GM12878 (cell line): Measurements from ENCODE around the gene FAM234B. TPM values are rescaled to one million over a fixed set of nuclear protein-coding genes. Genes with fewer than 3 reads are reported as not detected.

Experiments used
- ATAC-seq: fragments of 200-7000 bp; cut with Tn5 transposase; 3 replicates; pipeline ENCODE4 v1.9.1; 2020; ENCODE audit warnings: mild to moderate bottlenecking, moderate library complexity
- BruUV-seq: library from RNA; stranded (reverse); fragments of 400-500 nt; replicated peaks from 2 replicates; lab custom pipeline; 2021; lab: Mats Ljungman, UMichigan
- CTCF ChIA-PET: fragments of 300-600 bp; sonication (Branson Sonifier 250); formaldehyde crosslinking; extraction: SDS; loops from one replicate; lab custom pipeline; 2021; ENCODE audit warnings: inconsistent platforms; lab: Yijun Ruan, JAX
- POLR2A ChIA-PET: fragments of 350-600 bp; formaldehyde crosslinking; extraction: SDS; loops from one replicate; lab custom pipeline; 2021; ENCODE audit warnings: inconsistent platforms; lab: Charles Lee
- RAD21 ChIA-PET: fragments of 300-600 bp; sonication (Branson Sonifier 250); formaldehyde crosslinking; loops from one replicate; lab custom pipeline; 2023; ENCODE audit warnings: antibody characterized with exemption; ENCODE audit not compliant: unreplicated experiment; lab: Charles Lee
- SMC1A ChIA-PET: fragments of 300-600 bp; sonication (Branson Sonifier 250); formaldehyde crosslinking; loops from one replicate; lab custom pipeline; 2023; ENCODE audit not compliant: unreplicated experiment, uncharacterized antibody; lab: Charles Lee
- DNase-seq: peaks from one replicate; pipeline ENCODE4 v3.0.0-alpha.2; 2011; ENCODE audit warnings: low read depth, low spot score
- FAIRE-seq: peaks from 3 replicates; lab custom pipeline; 2011; peaks lifted over from hg19 to GRCh38; lab: Jason Lieb, UNC
- H2AFZ ChIP-seq: 2 replicates; pipeline ENCODE4 v1.6.0; 2011; ENCODE audit warnings: low read depth, low read length, control low read depth; ENCODE audit not compliant: control insufficient read depth
- H3K27ac ChIP-seq: 2 replicates; pipeline ENCODE4 v1.5.1; 2011; ENCODE audit warnings: control low read depth; ENCODE audit not compliant: control insufficient read depth, insufficient read depth
- H3K27me3 ChIP-seq, 2 experiments: replicated peaks in 1 of 2; 2 replicates each; pipeline versions ENCODE4 v1.6.0 to v1.6.1; 2011; ENCODE audit warnings: low read length in 1 of 2; ENCODE audit not compliant: control insufficient read depth in 2 of 2, insufficient read depth in 2 of 2
- H3K36me3 ChIP-seq, 2 experiments: 2 replicates each; pipeline ENCODE4 v1.5.1; 2011; ENCODE audit warnings: low read length in 1 of 2; ENCODE audit not compliant: control insufficient read depth in 2 of 2, insufficient read depth in 2 of 2
- H3K4me1 ChIP-seq: 2 replicates; pipeline ENCODE4 v1.6.1; 2011; ENCODE audit warnings: mild to moderate bottlenecking, low read length, moderate library complexity, mixed read lengths; ENCODE audit not compliant: control insufficient read depth, insufficient read depth
- H3K4me2 ChIP-seq: 2 replicates; pipeline ENCODE4 v1.6.0; 2011; ENCODE audit warnings: control low read depth; ENCODE audit not compliant: control insufficient read depth, insufficient read depth
- H3K4me3 ChIP-seq: fragments of 200-600 bp; sonication (generic); 2 replicates; pipeline ENCODE4 v1.5.1; 2016
- H3K79me2 ChIP-seq: 2 replicates; pipeline ENCODE4 v1.6.0; 2011; ENCODE audit warnings: low read length; ENCODE audit not compliant: control insufficient read depth, insufficient read depth
- H3K9ac ChIP-seq: 2 replicates; pipeline ENCODE4 v1.8.0; 2011; ENCODE audit warnings: low read length, control low read depth, mixed read lengths; ENCODE audit not compliant: control insufficient read depth, insufficient read depth
- H3K9me3 ChIP-seq: replicated peaks from 3 replicates; pipeline ENCODE4 v1.5.1; 2011; ENCODE audit warnings: mild to moderate bottlenecking, low read length; ENCODE audit not compliant: control insufficient read depth, insufficient read depth
- H4K20me1 ChIP-seq: 2 replicates; pipeline ENCODE4 v1.6.0; 2011; ENCODE audit not compliant: control insufficient read depth, insufficient read depth
- CEBPZ ChIP-seq: fragments of 150-350 bp; IDR thresholded peaks from 2 replicates; pipeline ENCODE4 v1.6.1; 2016; ENCODE audit warnings: low read depth, low read length
- CREM ChIP-seq: IDR thresholded peaks from 2 replicates; pipeline ENCODE4 v1.6.1; 2014; ENCODE audit warnings: antibody characterized with exemption, low read depth
- FOXK2 ChIP-seq: fragments of 450-650 bp; IDR thresholded peaks from 2 replicates; pipeline ENCODE4 v1.6.1; 2017; ENCODE audit warnings: mild to moderate bottlenecking, moderate library complexity
- HDAC6 ChIP-seq: fragments of 200-600 bp; sonication (generic); IDR thresholded peaks from one replicate; pipeline ENCODE4 v1.8.0; 2017; ENCODE audit warnings: antibody characterized with exemption; ENCODE audit not compliant: unreplicated experiment
- IKZF2 ChIP-seq, 2 experiments: fragments of 450-650 bp; IDR thresholded peaks; 2 replicates each; pipeline ENCODE4 v1.6.1; 2017; ENCODE audit warnings: mild to moderate bottlenecking in 2 of 2, moderate library complexity in 2 of 2
- JUNB ChIP-seq: IDR thresholded peaks from 2 replicates; pipeline ENCODE4 v1.6.1; 2016; ENCODE audit warnings: antibody characterized with exemption, mild to moderate bottlenecking
- KDM1A ChIP-seq: fragments of 200-600 bp; sonication (generic); IDR thresholded peaks from 2 replicates; pipeline ENCODE4 v1.6.1; 2016; ENCODE audit warnings: borderline replicate concordance
- KLF5 ChIP-seq: fragments of 450-650 bp; IDR thresholded peaks from 2 replicates; pipeline ENCODE4 v1.6.1; 2014; ENCODE audit warnings: mild to moderate bottlenecking; ENCODE audit not compliant: partially characterized antibody
- MYC ChIP-seq: IDR thresholded peaks from 2 replicates; pipeline ENCODE4 v1.6.1; 2011; ENCODE audit warnings: mild to moderate bottlenecking, low read length, moderate library complexity, inconsistent platforms; ENCODE audit not compliant: insufficient read depth, insufficient replicate concordance, insufficient read length, severe bottlenecking
- PAX8 ChIP-seq: fragments of 450-650 bp; IDR thresholded peaks from 2 replicates; pipeline ENCODE4 v1.6.1; 2017; ENCODE audit warnings: mild to moderate bottlenecking, moderate library complexity
- PBX3 ChIP-seq: IDR thresholded peaks from 2 replicates; pipeline ENCODE4 v1.6.1; 2011; ENCODE audit warnings: mild to moderate bottlenecking, low read depth, low read length, moderate library complexity; ENCODE audit not compliant: insufficient replicate concordance
- RB1 ChIP-seq: fragments of 450-650 bp; formaldehyde crosslinking; IDR thresholded peaks from 2 replicates; pipeline ENCODE4 v1.6.1; 2017; ENCODE audit warnings: mild to moderate bottlenecking, borderline replicate concordance
- RELB ChIP-seq: fragments of 450-650 bp; IDR thresholded peaks from 2 replicates; pipeline ENCODE4 v1.6.1; 2017; ENCODE audit warnings: low read depth, mild to moderate bottlenecking, moderate library complexity
- RUNX3 ChIP-seq: IDR thresholded peaks from 2 replicates; pipeline ENCODE4 v1.6.1; 2012; ENCODE audit warnings: low read length, inconsistent platforms
- SMAD1 ChIP-seq: fragments of 450-650 bp; IDR thresholded peaks from 2 replicates; pipeline ENCODE4 v1.6.1; 2018; ENCODE audit warnings: mild to moderate bottlenecking, low read depth; ENCODE audit not compliant: partially characterized antibody
- ZBTB4 ChIP-seq: fragments of 450-650 bp; formaldehyde crosslinking; IDR thresholded peaks from 2 replicates; pipeline ENCODE4 v1.4.0; 2022; ENCODE audit warnings: mild to moderate bottlenecking, moderate library complexity
- WGBS: methylation state at CpG from one replicate; pipeline ENCODE4 v1.1.6; 2016; ENCODE audit warnings: low lambda C conversion rate; ENCODE audit not compliant: insufficient replicate concordance, insufficient coverage; ENCODE audit errors: missing lambda C conversion rate; 5-methylcytosine and 5-hydroxymethylcytosine counted together
- in situ Hi-C: fragments of 300-500 bp; cut with MboI; formaldehyde crosslinking; loops from 9 replicates; pipeline ENCODE4 v1.14.3; 2018; ENCODE audit warnings: mixed read lengths
- intact Hi-C: fragments of 100-400 bp; cut with micrococcal nuclease; formaldehyde crosslinking; loops from one replicate; pipeline ENCODE4 v1.14.2; 2022; ENCODE audit not compliant: unreplicated experiment
- polyA plus RNA-seq, 11 experiments: library from polyadenylated mRNA; depleted of rRNA in 4 of 11; unstranded in 6 of 11; stranded (reverse) in 5 of 11; fragments of >200 nt; fragmentation: Nextera tagmentation in 4 of 11; fragmentation: Illumina TruSeq in 1 of 11; extraction: Ambion mirVana in 4 of 11; extraction: Trizol in 1 of 11; gene quantifications; 1 replicate in 1 of 11; 2 replicates in 10 of 11; pipeline versions ENCODE4 v1.2.1 to v1.2.3, GENCODE V29; 2011 to 2016; ENCODE audit warnings: inconsistent platforms in 2 of 11, missing spikeins in 2 of 11, low read depth in 1 of 11
- total RNA-seq, 4 experiments: library from RNA; depleted of rRNA in 3 of 4; stranded (reverse); fragments of >200 nt in 3 of 4; fragmentation: Illumina TruSeq in 1 of 4; extraction: Trizol in 1 of 4; gene quantifications; 2 replicates each; pipeline versions ENCODE4 v1.2.1 to v1.2.3, GENCODE V29; 2013 to 2021

Gene FAM234B
- total and polyA plus RNA-seq, 10 of the 15 experiments (the other 5 are each of a cell fraction or from before 2014, with no cell fraction given) = 0.09 to 2.8 (median 0.18) TPM

GRCh38 chr12:13093848-13094220 is 49.7 kb downstream of the FAM234B start:
- no peak for FAIRE-seq
- H3K36me3 ChIP-seq = no peaks in the 10 kb centered on the region
- no peak overlapping the region for H2AFZ ChIP-seq
- H3K27ac ChIP-seq = no peak overlapping the region
- DNase-seq = no peak
- H4K20me1 ChIP-seq = no peaks in the 10 kb centered on the region
- no peaks in the 10 kb centered on the region; the same call in 2 of the 3 replicates for H3K9me3 ChIP-seq
- SMC1A ChIA-PET = interaction anchor here (1.4 kb wide), 1 partner anchor 119 kb away, joined by 5 read pairs; no protein-coding TSS in a partner anchor
- BruUV-seq = no TSS peak
- RAD21 ChIA-PET = no interaction called here
- H3K4me3 ChIP-seq = no peak overlapping the region
- intact Hi-C loops = no loop called here
- H3K9ac ChIP-seq = no peak overlapping the region
- H3K27me3 ChIP-seq = no peaks in the 10 kb centered on the region
- in situ Hi-C loops = no loop called here
- no peak for ATAC-seq
- H3K79me2 ChIP-seq = no peaks in the 10 kb centered on the region
- CTCF ChIA-PET = no interaction called here
- H3K4me1 ChIP-seq = peaks cover 27% of the 10 kb centered on the region
- POLR2A ChIA-PET = no interaction called here
- 71% methylated on average over 2 of the region's 2 CpGs for WGBS
- no peak overlapping the region for H3K4me2 ChIP-seq
- TF ChIP-seq CREM (no peak), RB1 (no peak), PBX3 (no peak), FOXK2 (no peak), IKZF2 (IDR thresholded peaks at IDR 0.05) (no peak), CEBPZ (no peak), KLF5 (no peak), ZBTB4 (CRISPR knock-in tag) (no peak), HDAC6 (no peak), KDM1A (no peak), RELB (no peak), JUNB (no peak), MYC (no peak), SMAD1 (no peak), PAX8 (no peak), RUNX3 (no peak)
